Sigmoid colon (tissue), 4 donors: Measurements from ENCODE around the gene MIF.

Experiments used
- CTCF ChIP-seq, 4 experiments: fragments of 450-650 bp in 3 of 4; fragments of 200-600 bp in 1 of 4; IDR thresholded peaks; one replicate each; pipeline ENCODE4 v1.5.1; 2016 to 2019; ENCODE audit warnings: antibody characterized with exemption in 4 of 4, mild to moderate bottlenecking in 3 of 4, moderate library complexity in 2 of 4
- EP300 ChIP-seq, 4 donors: sonication (generic); formaldehyde crosslinking; IDR thresholded peaks; one replicate each; pipeline ENCODE4 v1.6.1; 2017; ENCODE audit warnings: antibody characterized with exemption in 4 of 4
- POLR2AphosphoS5 ChIP-seq, 4 donors: sonication (generic); formaldehyde crosslinking; IDR thresholded peaks; one replicate each; pipeline ENCODE4 v1.6.1; 2017; ENCODE audit warnings: antibody characterized with exemption in 4 of 4

DNA sequence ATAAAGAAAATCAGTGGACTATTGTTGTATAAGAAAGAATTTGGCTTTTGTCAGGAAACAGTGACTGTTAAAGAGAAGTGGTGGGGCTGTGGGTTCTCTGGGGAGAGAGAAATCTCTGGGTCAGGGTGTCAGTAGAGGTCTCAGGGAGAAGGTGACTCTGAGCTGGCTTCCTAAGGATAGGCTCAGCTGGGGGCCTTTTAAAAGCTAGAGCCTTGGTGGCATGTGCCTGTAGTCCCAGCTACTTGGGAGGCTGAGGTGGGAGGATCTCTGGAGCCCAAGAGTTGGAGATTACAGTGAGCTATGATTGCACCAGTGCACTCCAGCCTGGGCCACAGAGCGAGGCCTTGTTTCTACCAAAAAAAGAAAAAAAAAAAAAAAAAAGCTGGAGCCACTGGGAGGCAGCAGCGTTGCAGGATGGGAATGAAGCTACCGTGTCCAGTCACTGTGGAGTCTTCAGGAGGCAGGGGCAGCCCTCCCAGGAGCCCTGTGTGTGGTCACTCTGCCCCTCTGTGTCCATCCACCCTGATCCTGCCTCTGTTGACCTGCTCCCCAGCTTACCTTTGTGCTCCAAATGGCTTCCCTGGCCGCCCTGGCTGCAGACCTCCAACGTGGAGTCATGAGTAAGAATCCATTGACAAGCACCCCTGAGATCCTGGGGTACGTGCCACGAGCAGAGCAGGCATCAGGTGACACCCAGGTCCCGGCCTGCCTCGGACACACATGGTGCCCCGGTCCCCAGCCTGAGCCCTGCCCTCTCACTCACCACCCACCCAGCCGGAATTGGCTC lies 5.4 kb upstream of the MIF start:
- TF ChIP-seq CTCF (IDR thresholded peaks at IDR 0.05) (no peak), POLR2AphosphoS5 (IDR thresholded peaks at IDR 0.05) (no peak), EP300 (IDR thresholded peaks at IDR 0.05) (no peak)
